Urinary bladder (tissue), 4 donors: Measurements from ENCODE around the gene DNASE1. TPM values are rescaled to one million over a fixed set of nuclear protein-coding genes. Genes with fewer than 3 reads are reported as not detected.
"Not testable (repeated sequence)": the region's sequence is repeated elsewhere in the genome, so short reads cannot be mapped to it uniquely, and the experiment has no call there.

ENCODE experiments used
- DNase-seq: peaks from one replicate; pipeline ENCODE4 v3.0.0-alpha.2; 2015; ENCODE audit errors: extremely low spot score
- H3K27ac ChIP-seq: one replicate; pipeline ENCODE4 v1.5.1; 2013; ENCODE audit warnings: low read depth, mild to moderate bottlenecking, moderate library complexity
- H3K36me3 ChIP-seq: one replicate; pipeline ENCODE4 v1.6.1; 2013; ENCODE audit warnings: mild to moderate bottlenecking, moderate library complexity; ENCODE audit not compliant: insufficient read depth
- H3K4me1 ChIP-seq: one replicate; pipeline ENCODE4 v1.6.1; 2013; ENCODE audit warnings: mild to moderate bottlenecking, moderate library complexity; ENCODE audit not compliant: insufficient read depth
- H3K4me3 ChIP-seq: one replicate; pipeline ENCODE4 v1.5.1; 2013; ENCODE audit warnings: low read depth, low read length
- WGBS: extraction: QIAGEN DNeasy Blood & Tissue Kit; methylation state at CpG from one replicate; pipeline ENCODE4 v1.1.7; 2013; 5-methylcytosine and 5-hydroxymethylcytosine counted together
- polyA plus RNA-seq: library from polyadenylated mRNA; stranded (reverse); fragments of 200-250 nt; gene quantifications from one replicate; pipeline ENCODE4 v1.2.3, GENCODE V29; 2013
- total RNA-seq: library from RNA; depleted of rRNA; stranded (reverse); fragments of >200 nt; gene quantifications from one replicate; pipeline ENCODE4 v1.2.3, GENCODE V29; 2014
- donor health status: healthy with polysubstance abuse.
- donor health status: healthy.

Gene DNASE1
- total and polyA plus RNA-seq, 2 donors, result 9.4 to 25.2 TPM

DNA sequence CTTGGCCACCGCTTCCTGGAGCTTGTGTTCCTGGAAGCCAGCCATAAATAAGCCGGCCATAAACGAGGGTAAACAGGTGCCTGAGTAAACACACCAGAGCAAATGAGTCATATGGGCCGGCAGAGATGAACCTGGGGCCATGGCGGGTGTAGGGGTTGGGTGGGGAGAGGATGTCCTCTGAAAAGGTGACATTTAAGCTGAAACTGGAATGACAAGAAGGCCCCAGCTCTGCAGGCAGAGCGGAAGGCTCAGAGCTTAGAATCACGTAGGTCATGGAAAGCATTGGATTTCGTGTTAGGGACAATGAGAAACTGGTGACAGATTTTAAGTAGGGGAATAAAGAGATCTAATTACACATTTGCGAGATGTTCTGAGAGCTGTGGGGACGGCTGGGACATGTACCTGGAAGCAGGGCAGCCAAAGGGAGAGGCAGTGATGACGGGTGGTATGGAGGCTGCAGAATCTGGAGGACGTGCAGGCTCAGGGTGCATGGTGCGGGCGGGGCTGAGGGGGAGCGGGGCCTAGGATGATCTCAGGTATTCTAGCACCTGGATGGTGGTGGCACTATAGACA lies 8.1 kb upstream of the DNASE1 start:
- Histone ChIP-seq H3K4me3 (no peak overlapping the region), H3K27ac (peak overlapping the region; percentile 48), H3K4me1 (peaks cover 4% of the 10 kb centered on the region), H3K36me3 (peaks cover 2% of the 10 kb centered on the region)
- whole genome bisulfite sequencing, result 66% methylated on average over 15 of the region's 15 CpGs
- peak; percentile 47 for DNase-seq

DNA sequence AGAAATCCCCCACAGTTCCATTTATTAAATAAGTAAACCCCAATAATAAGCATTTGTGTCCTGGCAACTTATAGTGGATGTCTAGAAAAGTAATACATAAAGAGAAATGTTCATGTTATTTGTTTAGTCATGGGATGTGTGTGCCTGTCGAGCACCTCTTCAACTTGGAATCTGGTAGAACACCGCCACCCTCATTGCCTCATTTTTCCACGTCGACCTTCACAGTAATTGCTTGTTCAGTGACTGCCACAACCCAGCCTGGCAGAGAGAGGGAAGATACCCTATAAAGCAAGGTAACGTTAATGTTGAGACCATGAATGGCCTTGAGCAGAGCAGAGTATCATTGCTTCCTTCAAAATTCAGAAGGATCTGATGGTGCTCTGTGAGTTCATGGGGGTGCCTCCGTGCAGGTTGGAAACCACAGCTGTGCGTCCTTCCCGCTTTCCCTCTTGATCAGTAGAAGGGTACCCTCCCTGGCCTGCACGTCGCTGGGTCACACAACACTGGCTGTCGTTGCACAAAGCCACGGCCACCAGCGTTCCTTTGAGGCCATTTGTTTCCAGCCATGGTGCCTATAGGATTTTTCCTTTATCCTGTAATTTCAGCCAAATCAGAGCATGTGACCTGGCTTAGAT lies 3.7 kb upstream of the DNASE1 start:
- peaks cover 3% of the 10 kb centered on the region for H3K36me3 ChIP-seq
- DNase-seq, result no peak
- 90% methylated on average over 13 of the region's 13 CpGs for whole genome bisulfite sequencing
- no peak overlapping the region for H3K4me3 ChIP-seq
- H3K4me1 ChIP-seq, result no peaks in the 10 kb centered on the region
- no peak overlapping the region for H3K27ac ChIP-seq

DNA sequence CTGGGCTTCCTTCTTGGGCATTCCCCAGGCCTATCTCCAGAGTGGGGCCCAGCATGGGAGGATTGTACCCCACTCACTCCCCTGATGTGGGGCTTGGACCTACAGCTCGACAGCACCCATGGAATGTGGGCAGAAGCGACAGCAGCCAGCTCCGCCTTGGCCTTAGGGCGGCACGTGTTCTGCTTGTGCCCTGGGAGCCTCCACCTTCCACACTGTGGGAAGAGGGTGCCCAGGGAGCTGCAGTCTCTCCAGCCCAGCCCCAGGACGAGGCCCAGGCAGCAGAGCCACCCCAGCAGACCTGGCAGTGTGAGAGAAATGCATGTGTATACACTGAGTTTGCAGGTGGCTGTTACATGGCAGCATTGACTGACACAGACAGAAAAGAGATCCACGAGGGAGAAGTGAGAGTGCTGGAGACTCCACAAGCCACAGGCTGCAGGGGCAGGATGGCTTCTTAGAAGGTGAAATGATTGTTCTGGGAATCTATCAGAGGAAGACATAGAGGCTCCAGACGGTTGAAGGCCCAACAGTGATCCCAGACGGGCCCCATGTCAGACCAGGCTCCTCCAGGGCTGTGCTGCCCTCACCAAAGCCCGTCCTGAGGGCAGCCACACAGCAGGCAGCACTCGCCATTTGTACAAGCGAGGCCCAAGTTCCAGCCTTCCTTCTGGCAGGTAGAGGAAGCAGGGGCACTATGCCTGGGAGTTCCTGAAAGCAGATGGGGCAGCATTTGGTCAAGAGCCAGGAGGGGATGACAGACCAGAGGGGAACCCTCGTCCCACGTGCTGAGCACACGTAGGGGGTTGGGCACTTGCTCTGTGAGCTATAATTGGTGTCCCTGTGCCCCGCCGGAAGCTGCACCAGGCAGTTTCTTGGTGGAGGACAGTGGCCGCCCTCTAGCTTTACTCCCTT lies 2.8 kb upstream of the DNASE1 start:
- WGBS, result 81% methylated on average over 18 of the region's 18 CpGs
- H3K27ac ChIP-seq, result no peak overlapping the region
- H3K36me3 ChIP-seq, result peaks cover 3% of the 10 kb centered on the region
- no peak for DNase-seq
- no peak overlapping the region for H3K4me3 ChIP-seq
- no peaks in the 10 kb centered on the region for H3K4me1 ChIP-seq

DNA sequence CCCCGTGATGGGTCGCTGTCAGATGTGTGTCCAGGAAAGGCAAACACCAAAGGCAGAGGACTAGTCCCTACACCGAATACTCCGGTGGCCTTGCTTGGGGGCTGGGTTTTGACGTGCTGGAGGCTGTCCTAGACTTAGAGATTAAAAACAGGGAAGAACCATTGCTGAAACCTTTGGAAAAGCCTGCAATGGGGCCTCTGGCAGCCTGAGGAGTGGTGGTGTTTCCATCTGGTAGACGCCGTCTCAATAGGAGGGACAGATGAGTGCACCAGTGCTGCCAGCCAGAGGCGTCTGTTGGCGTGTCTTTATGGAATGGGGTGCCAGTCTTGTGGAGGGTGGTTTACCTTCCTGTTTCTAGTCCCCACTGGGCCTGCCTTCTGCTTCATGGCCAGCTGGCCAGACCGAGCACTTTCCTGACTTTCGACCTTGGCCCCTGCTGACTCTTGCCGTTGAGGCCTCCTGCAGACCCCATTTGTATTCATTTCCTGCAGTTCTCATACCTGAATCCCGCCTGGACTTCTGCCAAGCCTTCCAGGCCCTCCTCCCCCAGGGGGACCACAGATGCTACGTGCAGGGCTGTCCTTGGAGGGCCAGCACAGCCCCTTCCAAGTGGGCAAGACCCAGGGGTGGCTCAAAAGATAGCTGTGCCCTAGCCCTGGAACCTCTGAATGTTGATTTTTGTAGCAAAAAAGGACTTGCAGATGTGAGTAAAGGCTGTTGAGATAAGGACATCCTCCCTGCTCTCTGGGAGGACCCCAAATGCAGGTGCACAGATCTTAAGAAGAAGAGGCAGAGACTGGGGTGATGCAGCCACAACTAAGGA lies 1.9 kb upstream of the DNASE1 start:
- Histone ChIP-seq H3K27ac (no peak overlapping the region), H3K4me1 (no peaks in the 10 kb centered on the region), H3K36me3 (peaks cover 3% of the 10 kb centered on the region), H3K4me3 (no peak overlapping the region)
- 81% methylated on average over 14 of the region's 14 CpGs for WGBS
- DNase-seq, result no peak

DNA sequence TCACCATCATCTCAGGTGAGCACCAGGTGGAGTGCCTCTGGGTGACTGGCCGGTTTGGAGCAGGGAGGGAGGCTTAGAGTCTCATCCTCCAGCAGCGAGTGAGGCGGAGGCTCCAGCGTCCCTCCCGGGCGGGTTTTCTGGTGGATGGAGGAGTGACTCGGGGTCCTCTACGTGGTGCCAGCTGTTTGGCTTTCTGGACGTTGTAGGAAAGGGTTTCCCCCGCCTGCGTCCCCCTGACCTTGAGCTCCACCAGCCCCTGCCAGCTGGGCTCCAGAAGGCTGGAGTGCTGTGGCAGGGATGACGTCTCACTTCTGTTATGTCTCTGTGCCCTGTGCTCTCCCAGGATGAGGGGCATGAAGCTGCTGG lies 522 bp downstream of the DNASE1 start:
- Histone ChIP-seq H3K4me1 (no peaks in the 10 kb centered on the region), H3K27ac (no peak overlapping the region), H3K4me3 (no peak overlapping the region), H3K36me3 (peaks cover 5% of the 10 kb centered on the region)
- no peak for DNase-seq
- WGBS, result 86% methylated on average over 12 of the region's 12 CpGs

DNA sequence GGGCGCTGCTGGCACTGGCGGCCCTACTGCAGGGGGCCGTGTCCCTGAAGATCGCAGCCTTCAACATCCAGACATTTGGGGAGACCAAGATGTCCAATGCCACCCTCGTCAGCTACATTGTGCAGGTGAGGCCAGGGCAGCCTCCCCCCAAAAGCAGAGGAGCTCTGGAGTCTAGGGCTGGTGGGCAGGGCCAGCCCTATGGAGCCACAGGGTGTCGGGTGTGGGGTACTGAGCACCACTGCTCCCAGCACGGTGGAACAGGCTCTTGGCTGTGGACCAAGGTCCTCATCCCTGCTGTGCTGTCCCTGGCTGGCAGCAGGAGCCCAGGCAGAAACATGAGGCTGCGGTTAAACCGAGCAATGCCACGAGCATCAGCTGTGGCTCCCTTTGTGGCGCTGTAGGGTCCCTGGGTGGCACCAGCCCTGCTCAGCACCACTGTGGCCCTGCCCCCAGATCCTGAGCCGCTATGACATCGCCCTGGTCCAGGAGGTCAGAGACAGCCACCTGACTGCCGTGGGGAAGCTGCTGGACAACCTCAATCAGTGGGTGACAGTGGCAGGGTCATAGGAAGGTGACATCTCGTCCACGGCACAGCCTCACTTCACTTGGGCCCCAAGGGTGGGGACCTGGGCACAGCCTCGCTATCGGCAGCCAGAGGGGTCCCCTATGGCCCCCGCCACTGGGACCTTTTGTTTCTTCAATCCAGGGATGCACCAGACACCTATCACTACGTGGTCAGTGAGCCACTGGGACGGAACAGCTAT lies 1.1 kb downstream of the DNASE1 start:
- 88% methylated on average over 21 of the region's 21 CpGs for WGBS
- H3K4me1 ChIP-seq, result no peaks in the 10 kb centered on the region
- peaks cover 5% of the 10 kb centered on the region for H3K36me3 ChIP-seq
- DNase-seq, result no peak
- no peak overlapping the region for H3K4me3 ChIP-seq
- H3K27ac ChIP-seq, result no peak overlapping the region

DNA sequence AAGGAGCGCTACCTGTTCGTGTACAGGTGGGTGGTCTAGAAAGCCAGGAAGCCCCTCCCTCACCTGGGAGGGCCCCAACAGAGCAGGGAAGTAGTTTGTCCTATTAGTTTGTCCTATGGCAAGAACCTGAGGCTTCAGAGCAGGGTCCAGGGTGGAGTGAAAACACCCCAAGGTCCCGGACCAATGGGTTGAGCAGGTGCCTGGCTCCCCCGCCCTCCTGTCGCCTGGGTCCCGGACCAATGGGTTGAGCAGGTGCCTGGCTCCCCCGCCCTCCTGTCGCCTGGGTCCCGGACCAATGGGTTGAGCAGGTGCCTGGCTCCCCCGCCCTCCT lies 1.6 kb downstream of the DNASE1 start:
- H3K27ac ChIP-seq, H3K4me3 ChIP-seq, DNase-seq, H3K36me3 ChIP-seq, H3K4me1 ChIP-seq: not testable (repeated sequence)
- 95% methylated on average over 7 of the region's 10 CpGs for WGBS

DNA sequence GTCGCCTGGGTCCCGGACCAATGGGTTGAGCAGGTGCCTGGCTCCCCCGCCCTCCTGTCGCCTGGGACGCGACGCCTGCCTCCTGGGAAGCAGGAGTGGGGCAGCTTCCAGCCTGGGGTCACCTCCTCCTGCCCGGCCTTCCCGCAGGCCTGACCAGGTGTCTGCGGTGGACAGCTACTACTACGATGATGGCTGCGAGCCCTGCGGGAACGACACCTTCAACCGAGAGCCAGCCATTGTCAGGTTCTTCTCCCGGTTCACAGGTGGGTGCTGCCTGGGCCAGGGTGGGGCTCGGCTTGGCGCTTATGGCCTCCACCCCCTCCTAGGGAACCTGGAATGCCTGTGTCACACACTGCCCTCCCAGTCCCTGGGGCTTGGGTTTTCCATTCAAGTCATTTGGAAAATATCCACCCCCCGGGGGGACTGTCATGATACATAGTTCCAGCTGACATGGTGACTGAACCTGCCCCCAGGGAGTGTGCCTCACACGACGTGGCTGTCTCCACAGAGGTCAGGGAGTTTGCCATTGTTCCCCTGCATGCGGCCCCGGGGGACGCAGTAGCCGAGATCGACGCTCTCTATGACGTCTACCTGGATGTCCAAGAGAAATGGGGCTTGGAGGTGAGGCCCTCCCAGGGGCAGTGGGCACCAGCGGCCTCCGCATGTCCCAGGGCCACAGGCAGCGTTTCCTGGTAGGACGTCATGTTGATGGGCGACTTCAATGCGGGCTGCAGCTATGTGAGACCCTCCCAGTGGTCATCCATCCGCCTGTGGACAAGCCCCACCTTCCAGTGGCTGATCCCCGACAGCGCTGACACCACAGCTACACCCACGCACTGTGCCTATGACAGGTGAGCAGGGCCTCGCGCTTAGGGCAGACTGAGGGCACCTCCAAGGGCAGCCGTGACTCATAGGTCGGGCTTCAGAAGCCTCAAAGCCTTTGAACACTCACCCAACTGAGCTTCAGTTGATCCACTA lies 2.3 kb downstream of the DNASE1 start:
- H3K27ac ChIP-seq, result no peak overlapping the region
- no peaks in the 10 kb centered on the region for H3K4me1 ChIP-seq
- no peak for DNase-seq
- WGBS, result 89% methylated on average over 42 of the region's 42 CpGs
- H3K4me3 ChIP-seq, result no peak overlapping the region
- peaks cover 4% of the 10 kb centered on the region for H3K36me3 ChIP-seq

DNA sequence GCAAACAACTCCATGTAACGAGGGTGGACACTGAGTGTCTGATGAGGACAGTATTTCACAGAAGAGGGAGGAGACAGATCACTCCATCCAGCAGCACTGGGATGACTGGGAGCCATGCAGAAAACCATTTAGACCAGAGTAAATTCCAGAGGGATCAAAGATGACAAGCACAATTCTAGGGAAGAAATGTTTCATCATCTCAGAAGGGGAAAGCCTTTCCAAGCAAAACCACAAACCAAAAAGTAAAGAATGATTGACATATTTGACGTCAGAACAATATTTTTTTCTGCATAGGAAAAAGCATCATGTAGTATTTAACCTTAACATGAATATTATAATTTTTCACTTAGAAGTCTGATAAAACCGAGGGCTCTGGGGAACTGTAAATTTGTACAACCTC lies 4.8 kb downstream of the DNASE1 start:
- Histone ChIP-seq H3K36me3 (peaks cover 5% of the 10 kb centered on the region), H3K27ac (no peak overlapping the region), H3K4me1 (no peaks in the 10 kb centered on the region), H3K4me3 (no peak overlapping the region)
- DNase-seq, result no peak
- 87% methylated on average over 3 of the region's 3 CpGs for WGBS

DNA sequence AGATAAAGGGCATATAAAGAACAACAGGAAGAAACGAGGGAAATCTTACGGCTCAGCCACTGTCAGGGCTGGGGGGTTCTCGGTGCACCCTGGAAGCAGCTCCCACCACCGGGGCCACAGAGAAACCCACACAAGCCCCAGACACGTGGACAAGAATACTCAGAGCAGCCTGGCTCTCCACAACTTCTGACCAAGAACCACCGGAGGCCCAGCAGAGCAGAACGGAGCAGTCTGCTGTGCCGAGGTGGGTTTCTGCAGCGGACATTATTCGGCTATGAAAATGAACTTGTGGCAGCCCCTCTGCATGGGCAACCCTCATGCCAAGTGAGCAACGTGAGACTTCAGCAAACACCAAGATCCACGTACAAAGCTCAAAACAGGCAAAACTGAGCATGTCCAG lies 6.8 kb downstream of the DNASE1 start:
- H3K4me1 ChIP-seq, result no peaks in the 10 kb centered on the region
- H3K4me3 ChIP-seq, result no peak overlapping the region
- 85% methylated on average over 12 of the region's 12 CpGs for WGBS
- H3K36me3 ChIP-seq, result peaks cover 5% of the 10 kb centered on the region
- DNase-seq, result no peak
- no peak overlapping the region for H3K27ac ChIP-seq

DNA sequence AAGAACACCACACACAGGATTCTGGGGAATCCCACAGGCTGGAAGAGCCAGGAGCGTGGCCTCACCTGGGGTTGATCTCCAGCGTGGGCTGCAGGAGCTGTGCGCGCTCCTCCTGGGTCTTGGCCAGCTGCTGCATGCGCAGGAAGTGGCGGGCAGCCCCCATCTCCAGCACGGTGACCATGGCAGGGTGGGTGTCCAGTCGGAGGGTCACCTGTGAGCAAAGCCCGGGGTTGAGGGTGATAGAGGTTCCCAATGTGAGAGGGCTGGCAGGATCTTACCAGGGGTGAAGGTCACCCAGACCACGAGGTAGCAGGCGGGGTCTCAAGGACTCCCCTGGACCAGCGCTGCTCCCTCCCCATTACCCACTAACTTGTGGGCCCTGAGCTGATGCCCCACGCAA lies 7.4 kb downstream of the DNASE1 start:
- Histone ChIP-seq H3K36me3 (peaks cover 5% of the 10 kb centered on the region), H3K27ac (no peak overlapping the region)
- DNase-seq, result no peak

DNA sequence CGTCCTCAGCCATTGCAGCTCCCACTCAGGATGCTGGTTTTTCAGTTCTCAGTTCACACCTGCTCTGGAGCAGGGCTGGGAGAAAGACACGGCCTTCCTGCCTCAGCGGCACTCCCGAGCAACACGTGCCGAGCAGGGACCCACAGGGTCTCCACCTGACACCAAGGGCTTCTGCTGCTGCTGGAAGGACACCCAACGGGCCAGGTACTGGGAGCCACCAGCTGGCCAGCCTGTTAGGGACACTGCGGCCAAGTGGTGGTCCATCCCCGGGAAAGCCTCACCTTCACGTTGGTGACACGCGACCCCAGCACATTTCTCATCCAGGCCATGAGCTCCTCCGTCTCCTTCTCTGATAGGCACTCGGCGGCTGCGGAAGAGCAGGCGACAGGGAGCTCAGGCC lies 8.1 kb downstream of the DNASE1 start:
- Histone ChIP-seq H3K4me3 (no peak overlapping the region), H3K27ac (no peak overlapping the region), H3K36me3 (peaks cover 5% of the 10 kb centered on the region), H3K4me1 (no peaks in the 10 kb centered on the region)
- WGBS, result 91% methylated on average over 17 of the region's 17 CpGs
- no peak for DNase-seq

More for the DNA sequence above, 7.4 kb downstream of the DNASE1 start:
- 93% methylated on average over 13 of the region's 13 CpGs for WGBS
- H3K4me1 ChIP-seq, result no peaks in the 10 kb centered on the region
- no peak overlapping the region for H3K4me3 ChIP-seq
